HG03558 (cell line): Measurements from ENCODE around the gene POLN.
"Not testable (repeated sequence)": the region's sequence is repeated elsewhere in the genome, so short reads cannot be mapped to it uniquely, and the experiment has no call there.

Experiments
- ATAC-seq: cut with Tn5 transposase; IDR thresholded peaks from one replicate; pipeline ENCODE4 v1.9.1; 2021; ENCODE audit warnings: moderate number of reproducible peaks; ENCODE audit not compliant: unreplicated experiment; ENCODE audit errors: extremely low read depth

Gene POLN

DNA sequence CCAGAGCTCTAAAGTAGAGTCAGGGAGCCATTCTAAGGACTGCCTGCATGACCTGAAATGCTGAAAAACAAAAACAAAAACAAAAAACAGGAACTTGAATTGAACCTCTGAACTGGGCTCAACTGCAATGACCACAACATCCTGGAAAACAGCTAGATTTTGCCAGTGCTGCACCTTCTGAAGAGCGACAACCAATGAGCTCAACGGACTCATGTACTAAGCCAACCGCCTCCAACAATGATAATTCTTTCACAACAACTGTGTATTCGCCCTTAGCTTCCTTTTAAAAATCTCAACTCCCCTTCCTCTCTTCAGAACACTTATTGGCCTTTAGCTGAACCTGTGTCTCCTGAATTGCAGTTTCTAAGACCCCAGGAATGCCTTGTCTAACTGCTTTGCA lies 69.8 kb downstream of the POLN start:
- no peak for ATAC-seq

- no peak for ATAC-seq
Observed at GRCh38 chr4:2168469-2169319, 73.2 kb downstream of the POLN start.

GRCh38 chr4:2166253-2166652 lies 75.7 kb downstream of the POLN start:
- ATAC-seq: no peak

GRCh38 chr4:2165391-2165790 lies 76.5 kb downstream of the POLN start:
- no peak for ATAC-seq

GRCh38 chr4:2163311-2163821 lies 78.6 kb downstream of the POLN start:
- ATAC-seq: no peak

DNA sequence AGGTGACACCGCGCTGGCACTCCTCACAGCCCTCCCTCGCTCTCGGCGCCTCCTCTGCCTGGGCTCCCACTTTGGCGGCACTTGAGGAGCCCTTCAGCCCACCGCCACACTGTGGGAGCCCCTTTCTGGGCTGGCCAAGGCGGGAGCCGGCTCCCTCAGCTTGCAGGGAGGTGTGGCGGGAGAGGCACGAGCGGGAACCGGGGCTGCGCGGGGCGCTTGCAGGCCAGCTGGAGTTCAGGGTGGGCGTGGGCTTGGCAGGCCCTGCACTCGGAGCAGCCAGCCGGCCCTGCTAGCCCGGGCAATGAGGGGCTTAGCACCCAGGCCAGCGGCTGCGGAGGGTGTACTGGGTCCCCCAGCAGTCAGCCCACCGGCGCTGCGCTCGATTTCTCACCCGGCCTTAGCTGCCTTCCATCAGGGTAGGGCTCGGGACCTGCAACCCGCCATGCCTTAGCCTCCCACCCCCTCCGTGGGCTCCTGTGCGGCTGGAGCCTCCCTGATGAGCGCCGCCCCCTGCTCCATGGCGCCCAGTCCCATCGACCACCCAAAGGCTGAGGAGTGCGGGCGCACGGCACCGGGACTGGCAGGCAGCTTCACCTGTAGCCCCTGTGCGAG lies 80.7 kb downstream of the POLN start:
- ATAC-seq: not testable (repeated sequence)

- ATAC-seq: no peak
Observed at GRCh38 chr4:2159931-2160330, 82.0 kb downstream of the POLN start.

GRCh38 chr4:2155246-2155645 lies 86.7 kb downstream of the POLN start:
- no peak for ATAC-seq

- ATAC-seq: no peak
Observed at GRCh38 chr4:2154215-2154740, 87.6 kb downstream of the POLN start.

GRCh38 chr4:2151544-2151943 lies 90.4 kb downstream of the POLN start:
- ATAC-seq: no peak

DNA sequence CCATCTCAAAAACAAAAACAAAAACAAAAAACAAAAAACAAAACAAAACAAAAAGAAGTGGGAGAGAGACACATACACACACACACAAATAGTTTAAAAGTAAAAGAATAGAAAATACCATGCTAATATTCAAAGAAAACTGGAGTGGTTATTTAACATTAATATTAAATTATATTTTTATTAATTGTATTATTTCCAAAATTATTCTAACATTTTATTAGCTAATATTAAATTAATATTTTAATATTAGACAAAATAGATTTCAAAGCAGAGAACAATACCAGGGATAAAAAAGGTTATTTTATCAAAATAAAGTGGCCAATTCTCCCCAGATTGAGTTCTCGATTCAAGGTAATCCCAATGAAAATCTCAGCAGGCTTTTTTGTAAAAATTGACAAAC lies 91.8 kb downstream of the POLN start:
- no peak for ATAC-seq

DNA sequence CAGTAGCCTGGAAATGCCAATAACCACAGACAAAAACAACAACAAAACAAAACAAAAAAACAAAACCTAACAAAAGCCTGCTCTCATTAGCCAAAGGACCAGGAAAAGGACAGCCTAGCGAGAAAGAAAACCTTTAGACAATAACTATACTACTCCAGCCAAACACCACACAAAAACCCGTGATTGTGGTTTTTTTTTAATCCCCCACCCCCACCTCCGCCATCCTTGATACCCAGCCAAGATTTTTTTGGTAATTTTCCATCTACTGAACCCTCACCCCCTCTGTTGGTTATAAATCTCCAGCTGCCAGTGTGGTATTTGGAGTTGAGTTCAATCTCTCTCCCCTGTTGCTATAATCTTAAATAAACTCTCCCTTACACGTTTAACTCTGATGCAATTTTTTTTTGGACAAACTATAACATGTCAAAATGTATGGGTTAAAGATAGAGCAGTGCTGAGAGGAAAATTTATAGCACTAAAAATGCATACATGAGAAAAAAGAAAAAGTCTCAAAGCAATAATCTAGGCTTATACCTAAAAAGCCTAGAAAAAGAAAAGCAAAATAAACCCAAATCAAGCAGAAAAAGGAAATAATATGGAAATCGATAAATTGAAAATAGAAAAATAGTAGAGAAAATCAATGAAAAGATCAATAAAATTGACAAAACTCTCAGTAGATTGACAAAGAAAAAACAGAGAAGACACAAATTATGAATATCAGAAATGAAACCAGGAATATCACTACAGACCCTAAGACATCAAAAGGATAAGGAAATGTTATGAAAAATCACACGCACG lies 99.1 kb downstream of the POLN start:
- no peak for ATAC-seq

DNA sequence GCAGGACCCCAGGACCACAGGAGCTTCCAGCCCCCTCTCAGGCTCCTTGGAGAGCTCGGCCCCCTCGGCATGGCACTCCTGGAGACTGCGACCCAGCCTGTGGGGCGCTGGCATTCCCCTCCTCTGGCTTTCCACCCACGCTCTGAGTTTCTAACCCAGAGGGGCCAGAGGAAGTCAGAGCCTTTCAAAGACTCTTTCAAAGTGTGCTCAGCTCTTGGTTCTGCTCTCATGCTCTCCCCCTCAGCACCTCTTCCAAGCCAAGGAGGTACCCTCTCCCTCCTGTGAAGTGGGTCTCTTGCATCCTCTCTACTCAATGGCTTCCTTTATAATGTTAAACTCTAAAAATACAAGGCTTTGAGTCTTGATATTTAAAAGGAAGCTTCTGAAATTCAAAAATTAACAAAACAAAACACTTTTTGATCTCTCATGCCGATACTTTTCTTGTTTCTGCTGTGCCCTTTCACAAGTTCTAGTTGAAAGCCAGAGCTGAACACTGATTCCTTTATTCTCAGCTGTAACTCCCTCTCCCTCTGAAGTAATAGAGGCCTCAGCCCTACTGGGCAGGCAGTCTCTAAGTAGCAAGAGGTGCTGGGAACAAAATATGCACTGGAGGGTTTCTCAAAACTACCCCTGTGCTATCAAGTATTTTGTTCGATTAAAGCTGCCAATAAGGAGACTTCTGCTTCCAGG lies 100.0 kb downstream of the POLN start:
- no peak for ATAC-seq

GRCh38 chr4:2141022-2141761 lies 100.7 kb downstream of the POLN start:
- no peak for ATAC-seq

DNA sequence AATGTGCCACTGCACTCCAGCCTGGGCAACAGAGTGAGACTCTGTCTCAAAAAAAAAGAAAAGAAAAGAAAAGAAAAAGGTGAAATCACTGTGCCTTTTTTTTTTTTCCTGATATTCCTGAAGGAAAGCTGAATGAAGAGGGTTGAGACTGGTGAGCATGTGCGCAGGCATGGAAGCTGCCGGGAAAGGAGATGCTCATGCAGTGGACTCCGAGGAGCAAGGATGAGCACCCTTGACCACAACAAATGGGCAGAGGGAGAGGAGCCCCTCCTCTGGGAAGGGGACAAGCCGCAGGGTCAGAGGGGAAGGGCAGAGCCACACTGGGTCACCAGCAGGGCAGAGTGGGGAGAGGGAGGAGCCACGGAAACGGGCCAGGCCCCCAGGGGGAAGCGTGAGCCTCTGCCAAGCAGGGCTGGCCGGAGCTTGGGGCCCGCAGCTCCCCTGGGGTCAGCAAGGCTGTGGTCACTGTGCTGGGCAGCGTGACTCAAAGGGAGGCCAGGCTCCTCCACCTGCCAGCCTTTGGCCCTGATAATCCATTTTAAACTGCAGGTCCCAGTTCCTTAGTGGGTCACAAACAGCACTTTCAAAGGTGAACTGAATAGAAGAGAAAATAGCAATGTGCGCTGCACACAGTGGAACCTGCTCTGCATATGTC lies 102.9 kb downstream of the POLN start:
- ATAC-seq: no peak

DNA sequence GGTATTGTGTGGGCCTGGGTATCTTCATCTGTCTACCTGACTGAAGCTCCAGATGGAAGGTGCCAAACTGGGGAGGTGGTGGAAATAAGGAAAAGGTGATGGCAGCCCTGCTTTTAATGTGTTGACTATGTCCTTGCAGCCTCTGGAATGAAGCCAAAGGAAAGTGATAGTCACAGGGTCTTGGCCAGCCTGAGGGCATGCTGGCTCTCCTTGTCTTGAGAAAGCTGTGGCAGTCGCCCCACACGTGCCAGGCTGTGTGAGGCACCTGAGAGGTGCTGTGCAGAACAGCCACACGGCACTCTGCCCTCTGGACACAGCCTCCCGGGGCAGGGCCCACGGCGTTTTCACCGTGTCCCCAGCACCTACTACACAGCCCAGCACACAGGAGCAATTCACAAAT lies 105.2 kb downstream of the POLN start:
- no peak for ATAC-seq

GRCh38 chr4:2135083-2135482 lies 106.8 kb downstream of the POLN start:
- ATAC-seq: no peak

GRCh38 chr4:2132438-2132837 lies 109.5 kb downstream of the POLN start:
- no peak for ATAC-seq
